GM12891 (cell line): ENCODE measurements around the gene NR1H3.

Experiments
- POLR2A ChIP-seq: IDR thresholded peaks from 2 replicates; pipeline ENCODE4 v1.6.1; 2011; ENCODE audit warnings: low read depth, low read length, control low read depth
- POLR2AphosphoS5 ChIP-seq: IDR thresholded peaks from 2 replicates; pipeline ENCODE4 v1.6.1; 2011; ENCODE audit warnings: low read depth, low read length, control low read depth
- TAF1 ChIP-seq: IDR thresholded peaks from 2 replicates; pipeline ENCODE4 v1.6.1; 2011; ENCODE audit warnings: low read depth, low read length, control low read depth

GRCh38 chr11:47258317-47258902 is 614 bp downstream of the NR1H3 start:
- TF ChIP-seq TAF1 (no peak), POLR2AphosphoS5 (no peak), POLR2A (no peak)
